AG09319 (cell line): ENCODE measurements around the gene SEC16B.

Experiments
- DNase-seq: peaks from one replicate; pipeline ENCODE4 v3.0.0-alpha.2; 2010; ENCODE audit warnings: low read depth; ENCODE audit errors: extremely low read depth
- CTCF ChIP-seq: IDR thresholded peaks from 2 replicates; pipeline ENCODE4 v1.5.1; 2011; ENCODE audit warnings: low read depth, mild to moderate bottlenecking, inconsistent platforms, low read length, moderate library complexity

Gene SEC16B

GRCh38 chr1:177977141-177977540, 7.3 kb upstream of the SEC16B start:
- no peak for DNase-seq
- TF ChIP-seq CTCF, result no peak

- no peak for TF ChIP-seq CTCF
- no peak for DNase-seq
These were observed 6.7 kb upstream of the SEC16B start for GRCh38 chr1:177976596-177976995.

GRCh38 chr1:177975588-177976495, 6.0 kb upstream of the SEC16B start:
- no peak for DNase-seq

GRCh38 chr1:177973585-177973984, 3.7 kb upstream of the SEC16B start:
- DNase-seq, result no peak
- no peak for TF ChIP-seq CTCF

More at GRCh38 chr1:177975588-177976495, 6.0 kb upstream of the SEC16B start:
- TF ChIP-seq CTCF, result no peak

GRCh38 chr1:177969109-177969508, 749 bp downstream of the SEC16B start:
- DNase-seq, result no peak
- no peak for TF ChIP-seq CTCF

GRCh38 chr1:177966199-177966598, 3.7 kb downstream of the SEC16B start:
- TF ChIP-seq CTCF, result no peak
- no peak for DNase-seq

- no peak for TF ChIP-seq CTCF
These were observed 4.6 kb downstream of the SEC16B start for GRCh38 chr1:177965293-177965692.

More at GRCh38 chr1:177965293-177965692, 4.6 kb downstream of the SEC16B start:
- DNase-seq, result no peak
